Heart right ventricle (tissue), 16 donors: ENCODE measurements around the gene MYO5B. TPM values are rescaled to one million over a fixed set of nuclear protein-coding genes. Genes with fewer than 3 reads are reported as not detected.

Experiments
- ATAC-seq, 8 donors: fragments of 200-7000 bp; cut with Tn5 transposase; one replicate each; pipeline ENCODE4 v1.9.1; 2020; ENCODE audit warnings: mild to moderate bottlenecking in 8 of 8, moderate library complexity in 8 of 8, moderate number of reproducible peaks in 1 of 8
- DNase-seq, 2 donors: peaks; one replicate each; pipeline ENCODE4 v3.0.0-alpha.2; 2020
- H3K27ac ChIP-seq, 10 donors: fragments of 200-600 bp; sonication (generic) in 2 of 10; one replicate each; pipeline versions ENCODE4 v1.5.0 to v1.8.0; 2020 to 2022; ENCODE audit warnings: mild to moderate bottlenecking in 3 of 10
- H3K27me3 ChIP-seq, 7 donors: fragments of 200-600 bp; one replicate each; pipeline ENCODE4 v1.8.0; 2021 to 2022; ENCODE audit warnings: mild to moderate bottlenecking in 2 of 7
- H3K36me3 ChIP-seq, 9 donors: fragments of 200-600 bp; sonication (generic) in 1 of 9; one replicate each; pipeline versions ENCODE4 v1.5.0 to v1.8.0; 2020 to 2022; ENCODE audit warnings: mild to moderate bottlenecking in 2 of 9
- H3K4me1 ChIP-seq, 9 donors: fragments of 200-600 bp; sonication (generic) in 1 of 9; one replicate each; pipeline versions ENCODE4 v1.5.0 to v1.8.0; 2020 to 2022; ENCODE audit warnings: mild to moderate bottlenecking in 4 of 9
- H3K4me3 ChIP-seq, 10 donors: fragments of 200-600 bp; sonication (generic) in 2 of 10; one replicate each; pipeline versions ENCODE4 v1.5.0 to v1.8.0; 2020 to 2022; ENCODE audit warnings: mild to moderate bottlenecking in 7 of 10, moderate library complexity in 2 of 10
- H3K9me3 ChIP-seq, 11 donors: fragments of 200-600 bp in 10 of 11; sonication (generic) in 2 of 11; one replicate each; pipeline versions ENCODE4 v1.5.0 to v1.8.0; 2013 to 2022; ENCODE audit warnings: mild to moderate bottlenecking in 2 of 11, control low read depth in 1 of 11, moderate library complexity in 1 of 11
- WGBS, 2 donors: extraction: QIAGEN DNeasy Blood & Tissue Kit; methylation state at CpG; one replicate each; pipeline ENCODE4 v1.1.7; 2013; ENCODE audit warnings: inconsistent platforms in 1 of 2; 5-methylcytosine and 5-hydroxymethylcytosine counted together
- intact Hi-C, 10 donors: fragments of 100-400 bp; cut with DNase I; formaldehyde crosslinking; loops; one replicate each; pipeline versions ENCODE4 v1.11.1 to v1.14.2; 2022
- polyA plus RNA-seq, 2 donors: library from polyadenylated mRNA; stranded (reverse); fragments of 200-250 nt; gene quantifications; one replicate each; pipeline ENCODE4 v1.2.3, GENCODE V29; 2013
- total RNA-seq, 10 donors: library from RNA; stranded (reverse); fragmentation: NEBNext Ultra II Directional in 3 of 10; extraction: Animal tissue kit (Norgen Biotek cat#: 25700) in 3 of 10; gene quantifications; one replicate each; pipeline versions ENCODE4 v1.2.1 to v1.2.4, GENCODE V29; 2021 to 2023
- TF ChIP-seq, protein P1 (sequence below), 9 donors: fragments of 200-600 bp; sonication (generic) in 2 of 9; IDR thresholded peaks; one replicate each; pipeline versions ENCODE4 v1.5.0 to v1.8.0; 2021 to 2022; ENCODE audit warnings: antibody characterized with exemption in 9 of 9, mild to moderate bottlenecking in 5 of 9, moderate library complexity in 1 of 9
- donor health status: Arrhythmogenic right ventricular cardiomyopathy.
- donor health status: ischemic (EF 13 %, LVEDD 7.1; RV severe dilation, severe dysfunction).
- donor health status: healthy with polysubstance abuse.
- donor health status: DM: no; HTN: yes; CAD: no.
- donor health status: DM: no; HTN: no; CAD: no.
- donor health status: ischemic (EF 25% LVEDD 6.9; RV normal size, moderate dysfunction).
- donor health status: ischemic (EF 25% LVEDD 5.7; RV mildly dilated, moderate dysfunction).
- donor health status: healthy.
- donor health status: DM: yes; HTN: yes; CAD: no.
- donor health status: Ischemic cardiomyopathy.
- donor health status: ischemic (EF 35%, LVEDD 5.7; RV mildly dilated, moderate dysfunction).
- donor health status: nonischemic (EF 11% LVEDD 7.7; RV severe dilation, severe dysfunction).
- donor health status: DM: yes; HTN: yes; CAD: no.
- donor health status: PGD.
- donor health status: ischemic (EF 29% LVEDD 5.4; RV normal size, mild dysfunction).
- donor health status: nonischemic (EF 23%, LVEDD 6.1; RV moderate dilation, normal function).

MYO5B gene
- total and polyA plus RNA-seq, 12 donors = 0.20 to 3.7 (median 0.93) TPM

DNA sequence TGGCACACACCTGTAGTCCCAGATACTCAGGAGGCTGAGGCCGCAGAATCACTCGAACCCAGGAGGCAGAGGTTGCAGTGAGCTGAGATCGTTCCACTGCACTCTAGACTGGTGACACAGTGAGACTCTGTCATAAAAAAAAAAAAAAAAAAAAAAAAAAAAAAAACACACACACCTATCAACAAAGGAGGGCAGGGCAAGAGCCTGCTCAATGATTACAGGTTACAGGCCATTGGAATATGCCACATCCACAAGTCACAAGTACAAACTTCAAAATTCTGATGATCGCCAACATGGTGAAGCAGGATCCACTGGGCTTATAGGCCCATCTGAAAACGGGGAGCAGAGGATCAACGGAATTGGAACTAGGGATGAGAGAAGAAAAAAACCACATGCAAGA, 6.3 kb downstream of the MYO5B start:
- Histone ChIP-seq H3K27me3 (peaks cover 6 to 82% (median 40%) of the 10 kb centered on the region in 7 donors), H3K4me1 (peaks cover 0 to 1% (median 0%) of the 10 kb centered on the region in 9 donors), H3K9me3 (no peaks in the 10 kb centered on the region), H3K27ac (no peak overlapping the region), H3K4me3 (no peak overlapping the region), H3K36me3 (no peaks in the 10 kb centered on the region)
- TF ChIP-seq, protein P1, sequence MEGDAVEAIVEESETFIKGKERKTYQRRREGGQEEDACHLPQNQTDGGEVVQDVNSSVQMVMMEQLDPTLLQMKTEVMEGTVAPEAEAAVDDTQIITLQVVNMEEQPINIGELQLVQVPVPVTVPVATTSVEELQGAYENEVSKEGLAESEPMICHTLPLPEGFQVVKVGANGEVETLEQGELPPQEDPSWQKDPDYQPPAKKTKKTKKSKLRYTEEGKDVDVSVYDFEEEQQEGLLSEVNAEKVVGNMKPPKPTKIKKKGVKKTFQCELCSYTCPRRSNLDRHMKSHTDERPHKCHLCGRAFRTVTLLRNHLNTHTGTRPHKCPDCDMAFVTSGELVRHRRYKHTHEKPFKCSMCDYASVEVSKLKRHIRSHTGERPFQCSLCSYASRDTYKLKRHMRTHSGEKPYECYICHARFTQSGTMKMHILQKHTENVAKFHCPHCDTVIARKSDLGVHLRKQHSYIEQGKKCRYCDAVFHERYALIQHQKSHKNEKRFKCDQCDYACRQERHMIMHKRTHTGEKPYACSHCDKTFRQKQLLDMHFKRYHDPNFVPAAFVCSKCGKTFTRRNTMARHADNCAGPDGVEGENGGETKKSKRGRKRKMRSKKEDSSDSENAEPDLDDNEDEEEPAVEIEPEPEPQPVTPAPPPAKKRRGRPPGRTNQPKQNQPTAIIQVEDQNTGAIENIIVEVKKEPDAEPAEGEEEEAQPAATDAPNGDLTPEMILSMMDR (IDR thresholded peaks at IDR 0.05) = no peak
- intact Hi-C loops = loop anchor here in 1 of 10 donors (10.0 kb wide), 1 partner anchor 234 kb away; no protein-coding TSS in a partner anchor
- DNase-seq = no peak
- WGBS, 2 donors = 84 to 90% methylated on average over 6 of the region's 6 CpGs
- ATAC-seq = no peak

DNA sequence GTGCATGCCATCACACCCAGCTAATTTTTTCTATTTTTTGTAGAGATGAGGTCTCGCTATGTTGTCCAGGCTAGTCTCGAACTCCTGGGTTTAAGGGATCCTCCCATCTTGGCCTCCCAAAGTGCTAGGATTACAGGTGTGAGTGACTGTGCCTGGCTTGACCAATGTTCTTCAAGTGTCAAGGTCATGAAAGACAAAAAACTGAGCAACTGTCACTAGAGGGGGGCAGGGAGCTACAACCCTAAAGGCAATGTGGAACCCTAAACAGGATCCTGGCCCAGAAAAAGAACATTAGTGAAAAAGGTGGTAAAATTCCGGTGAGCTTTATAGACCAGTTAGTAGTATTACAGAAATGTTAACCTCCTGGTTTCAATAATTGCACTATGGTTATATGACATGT, 7.3 kb downstream of the MYO5B start:
- TF ChIP-seq, protein P1 (IDR thresholded peaks at IDR 0.05) = no peak
- Histone ChIP-seq H3K9me3 (no peaks in the 10 kb centered on the region), H3K4me1 (no peaks in the 10 kb centered on the region), H3K4me3 (no peak overlapping the region), H3K36me3 (no peaks in the 10 kb centered on the region), H3K27me3 (peaks cover 0 to 77% (median 32%) of the 10 kb centered on the region in 7 donors), H3K27ac (no peak overlapping the region)
- ATAC-seq (no peak), DNase-seq (no peak)
- intact Hi-C loops = loop anchor here in 1 of 10 donors (10.0 kb wide), 1 partner anchor 233 kb away; no protein-coding TSS in a partner anchor
- WGBS, 2 donors = 87% methylated on average over 3 of the region's 3 CpGs

DNA sequence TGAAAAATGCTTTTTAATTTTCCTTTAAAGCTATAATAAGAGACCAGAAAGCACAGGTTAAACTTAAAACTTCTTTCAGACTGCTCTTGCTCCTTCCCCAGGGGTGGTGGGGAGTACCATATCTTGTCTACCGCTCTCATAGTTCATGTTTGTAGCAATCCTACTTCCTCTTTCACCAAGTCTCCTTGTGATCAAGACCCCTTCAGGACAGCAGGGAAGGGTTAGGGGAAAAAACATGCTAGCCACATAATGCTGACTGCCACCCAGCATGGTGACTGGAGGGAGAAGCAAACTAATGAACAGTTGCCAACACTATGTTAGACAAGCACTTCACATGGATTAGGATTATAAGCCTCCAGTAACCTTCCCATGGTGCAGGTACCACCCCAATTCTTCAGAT, 8.6 kb downstream of the MYO5B start:
- Histone ChIP-seq H3K9me3 (no peaks in the 10 kb centered on the region), H3K27me3 (peaks cover 0 to 77% (median 31%) of the 10 kb centered on the region in 7 donors), H3K4me3 (no peak overlapping the region), H3K27ac (no peak overlapping the region), H3K4me1 (no peaks in the 10 kb centered on the region), H3K36me3 (no peaks in the 10 kb centered on the region)
- TF ChIP-seq, protein P1 (IDR thresholded peaks at IDR 0.05) = no peak
- no peak for ATAC-seq
- intact Hi-C loops = loop anchor here in 1 of 10 donors (10.0 kb wide), 1 partner anchor 232 kb away; no protein-coding TSS in a partner anchor
- WGBS, 2 donors = 81 to 83% methylated on average over 1 of the region's 1 CpG
- DNase-seq = no peak

DNA sequence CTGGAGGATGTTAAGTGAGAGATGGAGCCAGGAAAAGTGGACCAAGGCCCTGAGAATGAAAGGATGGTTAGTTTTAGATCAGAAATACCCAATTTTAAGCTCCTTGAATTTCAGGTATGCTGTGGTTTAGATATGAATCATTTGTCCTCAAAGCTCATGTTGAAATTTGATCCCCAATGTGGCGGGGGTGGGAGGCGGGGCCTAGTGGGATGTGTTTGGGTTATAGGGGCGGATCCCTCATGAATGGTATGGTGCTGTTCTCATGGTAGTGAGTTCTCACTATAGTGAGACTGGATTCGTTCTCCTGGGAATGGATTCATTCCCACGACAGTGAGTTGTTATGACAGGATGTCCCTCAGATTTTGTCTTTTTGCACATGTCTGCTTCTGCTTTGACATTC, 11.4 kb downstream of the MYO5B start:
- no peaks in the 10 kb centered on the region for H3K4me1 ChIP-seq
- no peak overlapping the region for H3K27ac ChIP-seq
- DNase-seq (no peak), ATAC-seq (no peak)
- H3K9me3 ChIP-seq = no peaks in the 10 kb centered on the region
- TF ChIP-seq, protein P1 (IDR thresholded peaks at IDR 0.05) = no peak
- WGBS, 2 donors = 72 to 79% methylated on average over 5 of the region's 5 CpGs
- no peaks in the 10 kb centered on the region for H3K36me3 ChIP-seq
- H3K4me3 ChIP-seq = no peak overlapping the region
- peaks cover 0 to 54% (median 24%) of the 10 kb centered on the region in 7 donors for H3K27me3 ChIP-seq
- intact Hi-C loops = loop anchor here in 1 of 10 donors (10.0 kb wide), 1 partner anchor 229 kb away; no protein-coding TSS in a partner anchor
